Neutrophil (primary cell): ENCODE results near the gene BABAM2.

Experiments used
- H3K27ac ChIP-seq: fragments of 200-600 bp; sonication (generic); 2 replicates; pipeline ENCODE4 v1.5.1; 2016; ENCODE audit warnings: mild to moderate bottlenecking, moderate library complexity
- H3K27me3 ChIP-seq: fragments of 200-600 bp; sonication (generic); 2 replicates; pipeline ENCODE4 v1.6.0; 2016; ENCODE audit warnings: mild to moderate bottlenecking
- H3K36me3 ChIP-seq: fragments of 200-600 bp; sonication (generic); 2 replicates; pipeline ENCODE4 v1.5.1; 2017
- H3K4me1 ChIP-seq, 2 experiments: fragments of 200-600 bp in 1 of 2; sonication (generic) in 1 of 2; 1 replicate in 1 of 2; 2 replicates in 1 of 2; pipeline versions ENCODE4 v1.5.1 to v1.6.1; 2013 to 2016; ENCODE audit warnings: low read depth in 1 of 2, low read length in 1 of 2, mild to moderate bottlenecking in 1 of 2, moderate library complexity in 1 of 2; ENCODE audit not compliant: control insufficient read depth in 1 of 2, insufficient read depth in 1 of 2
- H3K4me3 ChIP-seq, 2 experiments: fragments of 200-600 bp in 1 of 2; sonication (generic) in 1 of 2; 1 replicate in 1 of 2; 2 replicates in 1 of 2; pipeline ENCODE4 v1.5.1; 2013 to 2016; ENCODE audit warnings: low read depth in 1 of 2, low read length in 1 of 2, mild to moderate bottlenecking in 1 of 2, moderate library complexity in 1 of 2
- H3K9me3 ChIP-seq: fragments of 200-600 bp; sonication (generic); 2 replicates; pipeline ENCODE4 v1.5.1; 2016
- TF ChIP-seq, protein P1 (sequence below): fragments of 200-600 bp; sonication (generic); IDR thresholded peaks from 2 replicates; pipeline ENCODE4 v1.5.1; 2016; ENCODE audit warnings: antibody characterized with exemption

BABAM2 gene

GRCh38 chr2:27890924-27891672, 569 bp downstream of the BABAM2 start:
- Histone ChIP-seq H3K4me3 (peak overlapping the region; percentile 70 to 76), H3K4me1 (peaks cover 19 to 20% of the 10 kb centered on the region in 2 experiments), H3K27ac (peak overlapping the region; percentile 95), H3K27me3 (no peaks in the 10 kb centered on the region), H3K36me3 (peaks cover 6% of the 10 kb centered on the region), H3K9me3 (no peaks in the 10 kb centered on the region)
- TF ChIP-seq, protein P1, sequence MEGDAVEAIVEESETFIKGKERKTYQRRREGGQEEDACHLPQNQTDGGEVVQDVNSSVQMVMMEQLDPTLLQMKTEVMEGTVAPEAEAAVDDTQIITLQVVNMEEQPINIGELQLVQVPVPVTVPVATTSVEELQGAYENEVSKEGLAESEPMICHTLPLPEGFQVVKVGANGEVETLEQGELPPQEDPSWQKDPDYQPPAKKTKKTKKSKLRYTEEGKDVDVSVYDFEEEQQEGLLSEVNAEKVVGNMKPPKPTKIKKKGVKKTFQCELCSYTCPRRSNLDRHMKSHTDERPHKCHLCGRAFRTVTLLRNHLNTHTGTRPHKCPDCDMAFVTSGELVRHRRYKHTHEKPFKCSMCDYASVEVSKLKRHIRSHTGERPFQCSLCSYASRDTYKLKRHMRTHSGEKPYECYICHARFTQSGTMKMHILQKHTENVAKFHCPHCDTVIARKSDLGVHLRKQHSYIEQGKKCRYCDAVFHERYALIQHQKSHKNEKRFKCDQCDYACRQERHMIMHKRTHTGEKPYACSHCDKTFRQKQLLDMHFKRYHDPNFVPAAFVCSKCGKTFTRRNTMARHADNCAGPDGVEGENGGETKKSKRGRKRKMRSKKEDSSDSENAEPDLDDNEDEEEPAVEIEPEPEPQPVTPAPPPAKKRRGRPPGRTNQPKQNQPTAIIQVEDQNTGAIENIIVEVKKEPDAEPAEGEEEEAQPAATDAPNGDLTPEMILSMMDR, result peak; percentile 34

DNA sequence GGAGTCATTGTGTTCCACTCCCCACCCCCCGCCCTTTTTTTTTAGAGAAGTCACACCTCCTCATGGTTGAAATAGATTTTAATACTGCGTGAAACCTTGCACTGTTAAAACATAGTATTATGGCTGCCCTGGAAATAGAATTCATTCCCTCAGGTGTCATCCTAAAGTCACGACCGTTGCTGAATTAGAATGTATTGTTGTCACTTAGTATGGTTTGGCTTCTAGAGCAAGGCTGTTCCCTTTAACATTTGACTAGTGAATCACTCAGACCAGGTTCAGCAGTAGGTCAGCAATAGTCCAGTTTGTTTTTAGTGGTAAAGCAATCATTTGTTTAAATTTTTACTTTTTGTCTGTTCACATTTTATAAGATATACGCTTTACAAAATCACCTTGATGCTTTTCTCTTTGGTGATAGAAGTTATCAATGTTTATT, 1.2 kb downstream of the BABAM2 start:
- H3K27ac ChIP-seq, result peak overlapping the region; percentile 95
- H3K36me3 ChIP-seq, result peaks cover 12% of the 10 kb centered on the region
- H3K27me3 ChIP-seq, result no peaks in the 10 kb centered on the region
- peaks cover 19 to 20% of the 10 kb centered on the region in 2 experiments for H3K4me1 ChIP-seq
- H3K4me3 ChIP-seq, result peak overlapping the region in 1 of 2 experiments; percentile 70
- TF ChIP-seq, protein P1, result no peak
- H3K9me3 ChIP-seq, result no peaks in the 10 kb centered on the region

- H3K9me3 ChIP-seq, result no peaks in the 10 kb centered on the region
- H3K27me3 ChIP-seq, result no peaks in the 10 kb centered on the region
- peak overlapping the region; percentile 95 for H3K27ac ChIP-seq
- peaks cover 17% of the 10 kb centered on the region for H3K36me3 ChIP-seq
- TF ChIP-seq, protein P1, result no peak
- H3K4me1 ChIP-seq, result peaks cover 20 to 23% of the 10 kb centered on the region in 2 experiments
- no peak overlapping the region for H3K4me3 ChIP-seq
Observed at GRCh38 chr2:27893006-27893405, 2.5 kb downstream of the BABAM2 start.

GRCh38 chr2:27897717-27898116, 7.2 kb downstream of the BABAM2 start:
- H3K9me3 ChIP-seq, result no peaks in the 10 kb centered on the region
- H3K27ac ChIP-seq, result peak overlapping the region; percentile 67
- TF ChIP-seq, protein P1, result no peak
- no peaks in the 10 kb centered on the region for H3K27me3 ChIP-seq
- no peak overlapping the region for H3K4me3 ChIP-seq
- H3K36me3 ChIP-seq, result peaks cover 21% of the 10 kb centered on the region
- peaks cover 0 to 5% of the 10 kb centered on the region in 2 experiments for H3K4me1 ChIP-seq

DNA sequence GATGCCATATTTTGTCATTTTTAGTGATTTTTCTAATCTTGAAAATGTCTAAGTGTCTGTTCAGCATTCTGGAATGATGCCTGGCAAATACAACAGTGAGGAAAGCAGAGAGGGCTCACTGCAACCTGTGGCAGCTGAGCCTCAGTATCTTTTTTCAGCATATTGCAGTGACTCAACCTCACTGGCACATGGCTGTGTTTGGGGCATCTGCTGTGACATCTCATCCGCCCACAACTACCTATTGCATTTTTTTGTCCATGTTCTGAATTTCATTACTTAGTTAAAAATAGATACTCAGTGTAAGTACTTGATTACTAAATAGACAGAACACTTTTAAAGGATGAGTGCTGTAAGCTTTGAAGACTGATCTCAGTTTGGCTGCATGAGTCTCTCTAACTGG, 10.7 kb downstream of the BABAM2 start:
- Histone ChIP-seq H3K9me3 (no peaks in the 10 kb centered on the region), H3K36me3 (peaks cover 14% of the 10 kb centered on the region), H3K4me3 (no peak overlapping the region), H3K4me1 (peaks cover 0 to 5% of the 10 kb centered on the region in 2 experiments), H3K27me3 (no peaks in the 10 kb centered on the region), H3K27ac (no peak overlapping the region)
- TF ChIP-seq, protein P1, result no peak
